Activated T-cell treated with anti-CD3 and anti-CD28 coated beads, Interleukin-2, amount 50 U/mL, for 72 hours (primary cell): ENCODE results near the gene MAP3K4. TPM values are rescaled to one million over a fixed set of nuclear protein-coding genes. Genes with fewer than 3 reads are reported as not detected.
A peak's percentile ranks its signal among the peaks of the same experiment; 100 is the strongest.
"Not testable (repeated sequence)": the region's sequence is repeated elsewhere in the genome, so short reads cannot be mapped to it uniquely, and the experiment has no call there.

Experiments used
- ATAC-seq, 2 donors: fragments of 150-1000 bp; cut with Tn5 transposase; replicated peaks in 1 of 2; 2 replicates each; pipeline ENCODE4 v1.10.0; 2021; ENCODE audit warnings: moderate library complexity in 2 of 2, mild to moderate bottlenecking in 1 of 2
- DNase-seq, 2 donors: peaks; one replicate each; pipeline ENCODE4 v3.0.0; 2021 to 2022; ENCODE audit warnings: mixed read lengths in 1 of 2
- H3K27ac Mint-ChIP-seq: one replicate; pipeline ENCODE4 v1.8.0; 2022; ENCODE audit warnings: mild to moderate bottlenecking, moderate library complexity, mixed read lengths
- H3K27me3 Mint-ChIP-seq: one replicate; pipeline ENCODE4 v1.8.0; 2022; ENCODE audit warnings: low read depth, mixed read lengths
- H3K36me3 Mint-ChIP-seq, 2 donors: one replicate each; pipeline ENCODE4 v1.8.0; 2022; ENCODE audit warnings: mixed read lengths in 2 of 2, mild to moderate bottlenecking in 1 of 2; ENCODE audit not compliant: insufficient read depth in 2 of 2
- H3K4me1 Mint-ChIP-seq: one replicate; pipeline ENCODE4 v1.8.0; 2022; ENCODE audit warnings: low read depth, mixed read lengths
- H3K4me3 Mint-ChIP-seq, 2 donors: one replicate each; pipeline ENCODE4 v1.8.0; 2022; ENCODE audit warnings: mild to moderate bottlenecking in 2 of 2, mixed read lengths in 2 of 2, moderate library complexity in 2 of 2
- H3K9me3 Mint-ChIP-seq, 2 donors: one replicate each; pipeline ENCODE4 v1.8.0; 2022; ENCODE audit warnings: mixed read lengths in 2 of 2
- total RNA-seq, 2 donors: library from RNA; stranded (reverse); gene quantifications; one replicate each; pipeline ENCODE4 v1.2.3, GENCODE V29; 2022

Gene MAP3K4
- total RNA-seq, 2 donors from 2014 or later = 47.3 to 50.9 TPM

DNA sequence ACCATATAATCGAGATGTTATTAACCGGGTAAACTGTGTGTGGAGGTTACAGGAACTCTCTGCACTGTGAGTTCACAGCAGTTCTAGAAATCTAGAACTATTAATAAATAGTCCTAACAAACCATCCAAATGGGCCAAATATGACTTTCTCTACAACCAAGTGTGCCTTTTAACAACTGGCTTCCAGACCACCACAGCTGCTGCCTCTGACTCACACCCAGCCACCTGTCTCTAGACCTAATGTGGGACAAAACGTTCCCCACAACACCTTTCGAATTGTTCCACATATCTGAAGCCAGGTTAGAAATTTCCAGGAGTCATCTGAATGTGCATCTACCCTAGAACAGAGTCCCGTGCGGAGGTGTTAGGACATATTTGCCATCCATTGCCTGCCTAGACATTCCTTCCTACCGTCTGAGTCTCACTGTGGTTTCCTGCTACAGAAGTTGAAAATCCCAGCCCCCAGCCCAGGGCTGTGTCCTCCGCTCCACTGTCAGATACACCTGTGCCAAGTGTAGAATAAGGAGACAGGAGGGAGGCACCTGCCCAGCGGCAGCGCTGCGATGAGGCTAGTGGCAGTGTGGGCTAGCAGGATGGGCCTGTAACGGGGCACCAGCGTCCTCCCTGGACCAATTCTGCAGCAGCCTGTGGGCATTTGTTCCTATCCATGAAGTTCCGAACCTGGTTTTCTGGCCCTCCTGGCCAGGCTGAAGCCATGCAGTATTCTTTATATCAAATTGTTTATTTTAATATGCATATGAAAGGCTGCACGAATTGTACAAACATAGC is 28.5 kb upstream of the MAP3K4 start:
- no peak overlapping the region for H3K27ac Mint-ChIP-seq
- H3K9me3 Mint-ChIP-seq = no peaks in the 10 kb centered on the region
- H3K4me3 Mint-ChIP-seq = no peak overlapping the region
- H3K36me3 Mint-ChIP-seq = no peaks in the 10 kb centered on the region
- no peaks in the 10 kb centered on the region for H3K4me1 Mint-ChIP-seq
- DNase-seq (no peak), ATAC-seq (no peak)
- peaks cover 15% of the 10 kb centered on the region for H3K27me3 Mint-ChIP-seq

DNA sequence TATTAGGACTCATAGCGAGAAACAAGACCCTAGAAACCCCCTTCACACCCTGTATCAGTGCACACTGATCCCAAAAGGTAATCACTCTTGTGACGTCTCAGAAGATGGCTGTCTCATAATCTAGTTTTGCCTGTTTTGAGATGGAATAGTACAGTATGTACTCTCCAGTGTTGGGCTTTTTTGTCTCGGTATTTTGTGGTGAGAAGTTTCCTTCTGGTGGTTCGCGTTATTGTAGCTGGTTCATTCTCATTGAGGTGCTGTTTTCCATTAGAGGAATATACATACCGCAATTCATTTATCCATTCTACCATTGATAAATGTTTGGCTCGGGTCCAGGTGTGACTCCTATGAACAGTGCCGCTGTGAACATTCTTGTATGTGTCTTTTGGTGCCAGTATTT is 27.9 kb upstream of the MAP3K4 start:
- Mint-ChIP-seq H3K4me1 (no peaks in the 10 kb centered on the region), H3K27ac (no peak overlapping the region), H3K36me3 (no peaks in the 10 kb centered on the region), H3K27me3 (peaks cover 15% of the 10 kb centered on the region), H3K9me3 (no peaks in the 10 kb centered on the region), H3K4me3 (no peak overlapping the region)
- DNase-seq (no peak), ATAC-seq (no peak)

DNA sequence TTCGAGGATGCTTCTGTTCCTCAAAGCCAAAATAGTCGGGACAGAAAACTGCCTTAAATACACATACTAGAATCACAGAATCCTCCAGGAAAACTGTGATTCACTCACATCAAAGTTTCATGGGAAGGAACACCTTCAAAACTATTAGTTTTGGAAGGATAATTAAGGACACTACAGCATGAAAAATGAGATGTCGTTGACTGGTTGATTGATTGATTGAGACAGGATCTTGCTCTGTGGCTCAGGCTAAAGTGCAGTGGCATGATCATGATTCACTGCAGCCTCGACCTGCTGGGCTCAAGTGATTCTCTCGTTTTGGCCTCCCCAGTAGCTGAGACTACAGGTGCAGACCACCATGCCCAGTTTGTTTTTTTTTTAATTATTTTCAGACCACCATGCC is 25.7 kb upstream of the MAP3K4 start:
- Mint-ChIP-seq H3K27me3 (peaks cover 15% of the 10 kb centered on the region), H3K4me3 (no peak overlapping the region), H3K36me3 (no peaks in the 10 kb centered on the region), H3K9me3 (no peaks in the 10 kb centered on the region), H3K27ac (no peak overlapping the region), H3K4me1 (no peaks in the 10 kb centered on the region)
- DNase-seq = no peak
- ATAC-seq = no peak

GRCh38 chr6:160966493-160967229 is 24.9 kb upstream of the MAP3K4 start:
- DNase-seq (no peak), ATAC-seq (no peak)
- H3K36me3 Mint-ChIP-seq = no peaks in the 10 kb centered on the region
- H3K9me3 Mint-ChIP-seq = no peaks in the 10 kb centered on the region
- no peaks in the 10 kb centered on the region for H3K4me1 Mint-ChIP-seq
- H3K27ac Mint-ChIP-seq = no peak overlapping the region
- H3K27me3 Mint-ChIP-seq = peaks cover 15% of the 10 kb centered on the region
- H3K4me3 Mint-ChIP-seq = no peak overlapping the region

GRCh38 chr6:160967351-160967750 is 24.2 kb upstream of the MAP3K4 start:
- no peak for DNase-seq
- Mint-ChIP-seq H3K36me3 (no peaks in the 10 kb centered on the region), H3K4me3 (no peak overlapping the region), H3K27ac (no peak overlapping the region), H3K27me3 (peaks cover 15% of the 10 kb centered on the region), H3K4me1 (no peaks in the 10 kb centered on the region), H3K9me3 (no peaks in the 10 kb centered on the region)
- ATAC-seq = no peak

DNA sequence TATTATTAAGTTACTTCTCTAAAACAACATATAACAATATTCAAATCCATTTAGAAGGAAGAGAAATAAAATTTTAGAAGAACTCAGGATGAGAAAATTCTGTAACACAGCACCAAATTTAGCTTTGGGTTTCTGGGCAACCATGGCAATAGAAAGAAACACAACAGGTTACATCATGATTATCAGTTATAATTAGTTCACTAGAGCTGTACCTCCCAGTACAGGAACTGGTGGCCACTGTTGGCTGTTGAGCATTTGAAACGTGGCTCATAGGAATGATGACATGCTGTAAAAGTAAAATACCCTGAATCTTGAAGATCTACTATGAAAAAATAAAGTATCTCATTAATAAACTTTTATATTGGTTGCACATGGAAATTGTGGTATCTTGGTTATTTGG is 23.7 kb upstream of the MAP3K4 start:
- no peak overlapping the region for H3K4me3 Mint-ChIP-seq
- ATAC-seq = no peak

GRCh38 chr6:160971171-160971570 is 20.4 kb upstream of the MAP3K4 start:
- no peak for ATAC-seq
- DNase-seq = no peak
- peaks cover 15% of the 10 kb centered on the region for H3K27me3 Mint-ChIP-seq
- no peaks in the 10 kb centered on the region for H3K36me3 Mint-ChIP-seq
- H3K4me1 Mint-ChIP-seq = no peaks in the 10 kb centered on the region
- no peak overlapping the region for H3K27ac Mint-ChIP-seq
- H3K9me3 Mint-ChIP-seq = no peaks in the 10 kb centered on the region
- no peak overlapping the region for H3K4me3 Mint-ChIP-seq

More for the DNA sequence above, 23.7 kb upstream of the MAP3K4 start:
- Mint-ChIP-seq H3K4me1 (no peaks in the 10 kb centered on the region), H3K9me3 (no peaks in the 10 kb centered on the region), H3K27me3 (peaks cover 15% of the 10 kb centered on the region), H3K27ac (no peak overlapping the region), H3K36me3 (no peaks in the 10 kb centered on the region)
- DNase-seq = no peak

DNA sequence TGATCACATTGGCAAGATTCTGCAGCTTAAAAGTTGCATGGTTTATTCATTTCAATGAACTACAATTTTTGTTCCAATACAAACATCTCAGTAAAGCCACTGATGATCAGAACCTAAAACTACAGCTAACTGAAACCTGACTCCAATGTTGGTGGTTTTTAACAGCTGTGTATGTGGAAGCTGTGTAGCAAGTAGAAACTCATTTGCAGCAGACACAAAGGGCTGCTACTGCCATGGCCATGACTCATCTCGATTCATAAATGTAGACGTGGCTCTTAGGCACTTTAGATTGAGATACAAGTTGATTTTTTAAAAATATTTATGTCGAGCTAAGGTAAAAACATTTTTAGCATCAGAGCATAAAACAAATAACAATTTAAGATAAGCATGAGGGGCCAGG is 19.5 kb upstream of the MAP3K4 start:
- Mint-ChIP-seq H3K4me1 (no peaks in the 10 kb centered on the region), H3K27ac (no peak overlapping the region), H3K36me3 (no peaks in the 10 kb centered on the region), H3K9me3 (no peaks in the 10 kb centered on the region), H3K4me3 (no peak overlapping the region), H3K27me3 (peaks cover 5% of the 10 kb centered on the region)
- DNase-seq (no peak), ATAC-seq (peak in 1 of 2 donors; percentile 43)

DNA sequence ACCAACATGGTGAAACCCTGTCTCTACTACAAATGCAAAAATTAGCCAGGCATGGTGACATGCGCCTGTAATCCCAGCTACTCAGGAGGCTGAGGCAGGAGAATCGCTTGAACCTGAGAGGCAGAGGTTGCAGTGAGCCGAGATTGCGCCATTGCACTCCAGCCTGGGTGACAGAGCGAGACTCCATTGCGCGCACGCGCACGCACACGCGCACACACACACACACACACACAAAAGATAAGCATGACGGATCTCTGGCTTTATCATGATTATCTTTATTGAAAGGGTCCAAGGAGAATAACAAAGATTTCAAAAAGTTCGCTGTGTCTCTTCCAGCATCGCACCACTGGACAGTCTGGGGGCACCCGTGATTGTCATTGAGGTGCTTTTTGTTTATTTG is 19.0 kb upstream of the MAP3K4 start:
- not testable (repeated sequence) for H3K4me1 Mint-ChIP-seq, ATAC-seq, DNase-seq, H3K4me3 Mint-ChIP-seq, H3K9me3 Mint-ChIP-seq, H3K27me3 Mint-ChIP-seq, H3K27ac Mint-ChIP-seq, H3K36me3 Mint-ChIP-seq

GRCh38 chr6:160973311-160974250 is 18.0 kb upstream of the MAP3K4 start:
- no peaks in the 10 kb centered on the region for H3K9me3 Mint-ChIP-seq
- H3K4me1 Mint-ChIP-seq = no peaks in the 10 kb centered on the region
- no peak for ATAC-seq

DNA sequence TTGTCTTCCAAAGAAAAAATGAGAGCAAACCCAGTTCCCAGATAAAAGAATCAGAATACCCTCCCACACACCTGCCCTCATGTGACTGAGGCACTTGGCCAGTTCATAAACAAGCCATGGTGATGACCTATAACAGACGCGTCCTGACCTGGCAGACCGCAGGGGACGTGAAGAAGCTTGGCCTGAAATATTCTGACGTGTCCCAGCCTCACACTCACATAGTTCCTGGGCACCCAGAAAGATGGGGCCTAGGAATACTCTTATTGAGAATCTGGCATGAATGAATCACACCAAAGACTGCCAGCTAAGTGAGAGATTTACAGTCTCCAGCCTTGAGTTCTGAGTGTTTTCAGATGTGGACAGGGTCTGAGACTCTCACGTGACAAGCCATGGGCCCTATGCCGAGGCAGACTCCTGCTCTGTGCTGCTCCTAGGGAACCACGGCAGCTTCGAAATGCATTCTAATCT is 17.2 kb upstream of the MAP3K4 start:
- no peak overlapping the region for H3K27ac Mint-ChIP-seq

More at GRCh38 chr6:160973311-160974250, 18.0 kb upstream of the MAP3K4 start:
- H3K4me3 Mint-ChIP-seq = no peak overlapping the region
- peaks cover 8% of the 10 kb centered on the region for H3K27me3 Mint-ChIP-seq
- no peaks in the 10 kb centered on the region for H3K36me3 Mint-ChIP-seq
- no peak for DNase-seq
- no peak overlapping the region for H3K27ac Mint-ChIP-seq

GRCh38 chr6:160975162-160975561 is 16.4 kb upstream of the MAP3K4 start:
- H3K4me1 Mint-ChIP-seq = no peaks in the 10 kb centered on the region
- no peak overlapping the region for H3K27ac Mint-ChIP-seq
- H3K27me3 Mint-ChIP-seq = peaks cover 11% of the 10 kb centered on the region
- H3K36me3 Mint-ChIP-seq = no peaks in the 10 kb centered on the region
- H3K4me3 Mint-ChIP-seq = no peak overlapping the region
- DNase-seq = no peak
- ATAC-seq = no peak
- no peaks in the 10 kb centered on the region for H3K9me3 Mint-ChIP-seq

More for the DNA sequence above, 17.2 kb upstream of the MAP3K4 start:
- DNase-seq = no peak
- Mint-ChIP-seq H3K36me3 (no peaks in the 10 kb centered on the region), H3K4me3 (no peak overlapping the region), H3K9me3 (no peaks in the 10 kb centered on the region), H3K27me3 (peaks cover 11% of the 10 kb centered on the region), H3K4me1 (no peaks in the 10 kb centered on the region)
- no peak for ATAC-seq

DNA sequence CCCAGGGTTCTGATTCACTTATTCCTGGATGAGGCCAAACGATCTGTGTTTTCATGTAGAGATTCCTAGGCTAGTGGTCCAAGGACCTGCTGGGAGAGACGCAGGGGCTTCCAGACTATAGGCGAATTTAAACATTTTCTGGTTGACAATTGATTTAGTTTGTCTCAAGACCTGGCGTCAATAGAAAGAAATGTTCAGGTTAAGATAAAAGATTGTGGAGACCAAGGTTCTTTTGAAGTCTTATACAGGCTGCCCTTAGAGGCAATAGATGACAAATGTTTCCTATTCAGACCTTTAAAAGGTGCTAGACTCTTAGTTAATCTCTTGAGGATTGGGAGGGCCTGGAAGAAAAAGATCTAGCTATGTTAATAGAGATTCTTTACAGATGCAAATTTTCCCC is 15.6 kb upstream of the MAP3K4 start:
- H3K27me3 Mint-ChIP-seq = peaks cover 11% of the 10 kb centered on the region
- not testable (repeated sequence) for H3K36me3 Mint-ChIP-seq, DNase-seq, ATAC-seq, H3K9me3 Mint-ChIP-seq, H3K4me1 Mint-ChIP-seq, H3K4me3 Mint-ChIP-seq, H3K27ac Mint-ChIP-seq
